Measurements from ENCODE around the gene TEX14. TPM values are rescaled to one million over a fixed set of nuclear protein-coding genes. Genes with fewer than 3 reads are reported as not detected.

TEX14 gene
- total and polyA plus RNA-seq, 2 experiments from 2014 or later, result 0.15 TPM; not detected in 1

GRCh38 chr17:58702045-58702476 is 10.2 kb upstream of the TEX14 start:
- no peak overlapping the region for H3K4me3 ChIP-seq
- no peak for DNase-seq

GRCh38 chr17:58699771-58700170 is 7.9 kb upstream of the TEX14 start:
- Histone ChIP-seq H3K27ac (no peak overlapping the region), H3K27me3 (replicated peaks; ENCODE audit: insufficient read depth) (no peaks in the 10 kb centered on the region), H3F3A (ENCODE audit: insufficient read depth) (no peaks in the 10 kb centered on the region), H2AFZ (no peak overlapping the region), H3K9me3 (ENCODE audit: low read depth) (no peaks in the 10 kb centered on the region), H3K9me2 (ENCODE audit: insufficient read depth) (no peaks in the 10 kb centered on the region), H3K4me3 (no peak overlapping the region), H3K4me1 (ENCODE audit: insufficient read depth) (0 out of 2 replicates have a peak, but pooled peaks cover 3% of the 10 kb centered on the region), H3K4me2 (ENCODE audit: unreplicated experiment) (no peak overlapping the region), H3K79me2 (ENCODE audit: insufficient read depth) (0 out of 2 replicates have a peak, but pooled peaks cover 6% of the 10 kb centered on the region), H3K36me3 (ENCODE audit: low read depth) (no peaks in the 10 kb centered on the region), H3K9ac (no peak overlapping the region), H4K20me1 (ENCODE audit: insufficient read depth) (no peaks in the 10 kb centered on the region)
- in situ Hi-C loops (cut with MboI), result loop anchor here (10.0 kb wide), 1 partner anchor 295 kb away; no protein-coding TSS in a partner anchor
- no peak for DNase-seq
- WGBS, 2 experiments (ENCODE audit: low coverage in 1 of 2, low lambda C conversion rate in 2 of 2, missing lambda C conversion rate in 2 of 2), result 98% methylated on average over 11 of the region's 11 CpGs
- no peak for TF ChIP-seq EZH2 (IDR thresholded peaks at IDR 0.05; ENCODE audit: insufficient read depth, poor library complexity, severe bottlenecking)
- TF ChIP-seq EZH2phosphoT487 (IDR thresholded peaks at IDR 0.05; ENCODE audit: insufficient read depth, low read depth), result no peak

More at GRCh38 chr17:58702045-58702476, 10.2 kb upstream of the TEX14 start:
- H2AFZ ChIP-seq, result no peak overlapping the region
- no peaks in the 10 kb centered on the region for H3K36me3 ChIP-seq (ENCODE audit: low read depth)
- 0 out of 2 replicates have a peak, but pooled peaks cover 3% of the 10 kb centered on the region for H3K4me1 ChIP-seq (ENCODE audit: insufficient read depth)
- no peaks in the 10 kb centered on the region for H3K27me3 ChIP-seq (replicated peaks; ENCODE audit: insufficient read depth)
- TF ChIP-seq EZH2phosphoT487 (IDR thresholded peaks at IDR 0.05; ENCODE audit: insufficient read depth, low read depth), result no peak
- no peak for TF ChIP-seq EZH2 (IDR thresholded peaks at IDR 0.05; ENCODE audit: insufficient read depth, poor library complexity, severe bottlenecking)
- no peak overlapping the region for H3K4me2 ChIP-seq (ENCODE audit: unreplicated experiment)
- no peak overlapping the region for H3K9ac ChIP-seq
- 96 to 97% methylated on average over 5 of the region's 5 CpGs for WGBS, 2 experiments (ENCODE audit: low coverage in 1 of 2, low lambda C conversion rate in 2 of 2, missing lambda C conversion rate in 2 of 2)
- no peaks in the 10 kb centered on the region for H3K9me3 ChIP-seq (ENCODE audit: low read depth)
- in situ Hi-C loops (cut with MboI), result loop anchor here (10.0 kb wide), 1 partner anchor 293 kb away; no protein-coding TSS in a partner anchor
- no peaks in the 10 kb centered on the region for H3F3A ChIP-seq (ENCODE audit: insufficient read depth)
- H3K9me2 ChIP-seq (ENCODE audit: insufficient read depth), result no peaks in the 10 kb centered on the region
- H4K20me1 ChIP-seq (ENCODE audit: insufficient read depth), result no peaks in the 10 kb centered on the region
- no peak overlapping the region for H3K27ac ChIP-seq
- H3K79me2 ChIP-seq (ENCODE audit: insufficient read depth), result no peaks in the 10 kb centered on the region

GRCh38 chr17:58694826-58695225 is 3.0 kb upstream of the TEX14 start:
- H3K9me3 ChIP-seq (ENCODE audit: low read depth), result no peaks in the 10 kb centered on the region
- no peak for DNase-seq
- no peaks in the 10 kb centered on the region for H3K27me3 ChIP-seq (replicated peaks; ENCODE audit: insufficient read depth)
- TF ChIP-seq EZH2 (IDR thresholded peaks at IDR 0.05; ENCODE audit: insufficient read depth, poor library complexity, severe bottlenecking) (no peak), EZH2phosphoT487 (IDR thresholded peaks at IDR 0.05; ENCODE audit: insufficient read depth, low read depth) (no peak)
- no peak overlapping the region for H3K4me3 ChIP-seq
- no peak overlapping the region for H3K27ac ChIP-seq
- 0 out of 2 replicates have a peak, but pooled peaks cover 12% of the 10 kb centered on the region for H3K79me2 ChIP-seq (ENCODE audit: insufficient read depth)
- H2AFZ ChIP-seq, result no peak overlapping the region
- no peaks in the 10 kb centered on the region for H3K36me3 ChIP-seq (ENCODE audit: low read depth)
- no peaks in the 10 kb centered on the region for H3K9me2 ChIP-seq (ENCODE audit: insufficient read depth)
- in situ Hi-C loops (cut with MboI), result no loop called here
- no peaks in the 10 kb centered on the region for H3F3A ChIP-seq (ENCODE audit: insufficient read depth)
- H3K4me1 ChIP-seq (ENCODE audit: insufficient read depth), result 0 out of 2 replicates have a peak, but pooled peaks cover 6% of the 10 kb centered on the region
- no peak overlapping the region for H3K9ac ChIP-seq
- 95 to 96% methylated on average over 1 of the region's 1 CpG for WGBS, 2 experiments (ENCODE audit: low coverage in 1 of 2, low lambda C conversion rate in 2 of 2, missing lambda C conversion rate in 2 of 2)
- H4K20me1 ChIP-seq (ENCODE audit: insufficient read depth), result no peaks in the 10 kb centered on the region
- H3K4me2 ChIP-seq (ENCODE audit: unreplicated experiment), result no peak overlapping the region

GRCh38 chr17:58694302-58694701 is 2.5 kb upstream of the TEX14 start:
- H3K27me3 ChIP-seq (replicated peaks; ENCODE audit: insufficient read depth), result no peaks in the 10 kb centered on the region
- 0 out of 2 replicates have a peak, but pooled peaks cover 12% of the 10 kb centered on the region for H3K79me2 ChIP-seq (ENCODE audit: insufficient read depth)
- no peak overlapping the region for H3K4me2 ChIP-seq (ENCODE audit: unreplicated experiment)
- H3F3A ChIP-seq (ENCODE audit: insufficient read depth), result no peaks in the 10 kb centered on the region
- no peaks in the 10 kb centered on the region for H4K20me1 ChIP-seq (ENCODE audit: insufficient read depth)
- H3K27ac ChIP-seq, result no peak overlapping the region
- no peak for DNase-seq
- in situ Hi-C loops (cut with MboI), result no loop called here
- no peak overlapping the region for H3K9ac ChIP-seq
- no peak overlapping the region for H3K4me3 ChIP-seq
- H2AFZ ChIP-seq, result no peak overlapping the region
- no peaks in the 10 kb centered on the region for H3K9me3 ChIP-seq (ENCODE audit: low read depth)
- H3K9me2 ChIP-seq (ENCODE audit: insufficient read depth), result no peaks in the 10 kb centered on the region
- TF ChIP-seq EZH2phosphoT487 (IDR thresholded peaks at IDR 0.05; ENCODE audit: insufficient read depth, low read depth) (no peak), EZH2 (IDR thresholded peaks at IDR 0.05; ENCODE audit: insufficient read depth, poor library complexity, severe bottlenecking) (no peak)
- WGBS, 2 experiments (ENCODE audit: low coverage in 1 of 2, low lambda C conversion rate in 2 of 2, missing lambda C conversion rate in 2 of 2), result 96 to 97% methylated on average over 8 of the region's 8 CpGs
- no peaks in the 10 kb centered on the region for H3K36me3 ChIP-seq (ENCODE audit: low read depth)
- H3K4me1 ChIP-seq (ENCODE audit: insufficient read depth), result 0 out of 2 replicates have a peak, but pooled peaks cover 6% of the 10 kb centered on the region

All from GM23248 (cell line).